ENCODE measurements around the gene GNAS. TPM values are rescaled to one million over a fixed set of nuclear protein-coding genes. Genes with fewer than 3 reads are reported as not detected.
A peak's percentile ranks its signal among the peaks of the same experiment; 100 is the strongest.

GNAS gene
- total RNA-seq, 1 donor from 2014 or later: 784 TPM

DNA sequence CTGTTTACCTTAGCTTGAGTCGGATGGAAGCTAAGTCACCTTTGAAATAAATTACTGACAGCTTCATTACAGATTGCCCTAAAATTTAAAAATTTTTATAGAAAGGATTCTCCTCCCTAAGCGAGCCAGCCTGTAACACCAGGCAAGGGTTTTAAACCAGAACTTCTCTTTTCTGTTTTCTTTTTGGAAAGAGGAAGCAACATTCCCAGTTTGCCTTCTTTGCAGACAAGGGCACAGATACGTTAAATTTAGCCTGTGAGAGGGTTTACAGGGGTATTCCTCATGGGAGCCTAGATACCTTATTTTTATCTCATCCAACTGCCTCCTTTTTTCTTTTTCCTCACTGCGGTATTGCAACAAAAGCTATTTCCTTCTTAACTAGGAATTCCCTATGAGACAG is 45.0 kb downstream of the GNAS start:
- H3K9me3 Mint-ChIP-seq: no peaks in the 10 kb centered on the region
- intact Hi-C loops (cut with micrococcal nuclease): no loop called here
- CTCF ChIA-PET: interaction anchor here (0.7 kb wide), 1 partner anchor 103 kb away, joined by 4 read pairs; no protein-coding TSS in a partner anchor
- ATAC-seq (ENCODE audit: low read depth) (no peak), DNase-seq (no peak)
- H3K27me3 Mint-ChIP-seq: no peaks in the 10 kb centered on the region
- POLR2A ChIA-PET: interaction anchor here (0.7 to 2.4 kb wide), 3 partner anchors 8 to 14 kb away, joined by 3 to 9 read pairs (median 6); no protein-coding TSS in a partner anchor
- no peak overlapping the region for H3K4me3 Mint-ChIP-seq
- peak overlapping the region; percentile 57 for H3K27ac Mint-ChIP-seq
- TF ChIP-seq, protein P1, sequence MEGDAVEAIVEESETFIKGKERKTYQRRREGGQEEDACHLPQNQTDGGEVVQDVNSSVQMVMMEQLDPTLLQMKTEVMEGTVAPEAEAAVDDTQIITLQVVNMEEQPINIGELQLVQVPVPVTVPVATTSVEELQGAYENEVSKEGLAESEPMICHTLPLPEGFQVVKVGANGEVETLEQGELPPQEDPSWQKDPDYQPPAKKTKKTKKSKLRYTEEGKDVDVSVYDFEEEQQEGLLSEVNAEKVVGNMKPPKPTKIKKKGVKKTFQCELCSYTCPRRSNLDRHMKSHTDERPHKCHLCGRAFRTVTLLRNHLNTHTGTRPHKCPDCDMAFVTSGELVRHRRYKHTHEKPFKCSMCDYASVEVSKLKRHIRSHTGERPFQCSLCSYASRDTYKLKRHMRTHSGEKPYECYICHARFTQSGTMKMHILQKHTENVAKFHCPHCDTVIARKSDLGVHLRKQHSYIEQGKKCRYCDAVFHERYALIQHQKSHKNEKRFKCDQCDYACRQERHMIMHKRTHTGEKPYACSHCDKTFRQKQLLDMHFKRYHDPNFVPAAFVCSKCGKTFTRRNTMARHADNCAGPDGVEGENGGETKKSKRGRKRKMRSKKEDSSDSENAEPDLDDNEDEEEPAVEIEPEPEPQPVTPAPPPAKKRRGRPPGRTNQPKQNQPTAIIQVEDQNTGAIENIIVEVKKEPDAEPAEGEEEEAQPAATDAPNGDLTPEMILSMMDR (IDR thresholded peaks at IDR 0.05): no peak
- peaks cover 81% of the 10 kb centered on the region for H3K4me1 Mint-ChIP-seq
- H3K36me3 Mint-ChIP-seq (ENCODE audit: low read depth): peaks cover 68% of the 10 kb centered on the region

DNA sequence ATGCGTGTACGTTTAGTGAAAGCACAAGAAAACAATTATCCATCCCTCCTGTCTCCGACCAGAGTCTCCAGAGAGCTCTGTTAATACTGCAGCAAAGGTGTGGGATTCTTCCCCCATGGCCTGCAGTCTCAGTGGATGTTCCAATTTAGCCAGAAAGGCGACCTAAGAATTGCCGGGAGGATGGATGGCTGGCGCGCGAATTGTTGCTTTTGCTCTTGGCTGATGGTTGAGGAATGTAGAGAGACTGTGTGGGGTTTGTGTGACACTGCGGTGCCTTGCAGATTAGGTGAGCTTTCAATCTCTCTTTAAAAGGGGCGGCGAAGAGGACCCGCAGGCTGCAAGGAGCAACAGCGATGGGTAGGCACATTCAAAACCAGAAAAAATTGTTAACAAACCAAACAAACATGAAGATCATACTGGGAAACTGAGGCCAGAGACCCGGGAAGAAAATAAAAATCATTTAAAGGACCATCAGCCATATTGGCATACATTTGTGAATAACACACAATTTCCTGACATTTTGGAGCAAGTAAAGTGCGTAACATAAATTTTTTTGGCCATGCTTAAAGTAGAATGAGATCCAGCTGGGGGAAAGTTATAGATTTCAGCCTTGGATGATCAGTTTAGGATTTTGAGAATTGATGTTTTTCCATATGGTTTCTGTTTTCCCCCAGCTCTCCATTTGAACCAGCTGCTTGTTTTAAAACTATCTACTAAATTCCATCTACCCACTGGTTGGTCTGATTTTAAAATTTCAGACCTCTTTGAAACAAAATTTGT is 46.3 kb downstream of the GNAS start:
- intact Hi-C loops (cut with micrococcal nuclease): no loop called here
- TF ChIP-seq, protein P1 (IDR thresholded peaks at IDR 0.05): no peak
- CTCF ChIA-PET: no interaction called here
- no peaks in the 10 kb centered on the region for H3K27me3 Mint-ChIP-seq
- DNase-seq: no peak
- no peak for ATAC-seq (ENCODE audit: low read depth)
- POLR2A ChIA-PET: interaction anchor here (1.2 to 2.4 kb wide), 3 partner anchors 9 to 133 kb away, joined by 5 to 9 read pairs (median 6); partner anchors contain the start of gene ATP5F1E
- no peaks in the 10 kb centered on the region for H3K9me3 Mint-ChIP-seq
- H3K36me3 Mint-ChIP-seq (ENCODE audit: low read depth): peaks cover 75% of the 10 kb centered on the region
- H3K27ac Mint-ChIP-seq: no peak overlapping the region
- H3K4me1 Mint-ChIP-seq: peaks cover 76% of the 10 kb centered on the region
- no peak overlapping the region for H3K4me3 Mint-ChIP-seq

DNA sequence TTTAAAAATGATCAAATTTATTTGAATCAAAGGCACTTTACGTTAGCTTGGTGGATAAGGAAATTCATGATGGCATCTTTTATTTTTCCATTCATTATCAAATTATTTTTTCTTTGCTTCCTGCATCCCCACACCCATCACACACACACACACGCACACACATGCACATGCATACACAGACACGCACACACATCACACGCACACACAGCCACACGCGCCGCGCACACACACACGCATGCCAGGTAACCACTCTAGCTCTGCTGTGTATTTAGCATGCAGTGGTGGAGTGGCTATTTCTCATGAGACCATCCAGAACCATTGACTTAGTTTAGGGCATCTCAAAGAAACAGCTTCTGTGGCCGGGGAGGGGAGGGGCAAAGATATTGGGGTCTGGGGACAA is 47.0 kb downstream of the GNAS start:
- CTCF ChIA-PET: no interaction called here
- intact Hi-C loops (cut with micrococcal nuclease): no loop called here
- TF ChIP-seq, protein P1 (IDR thresholded peaks at IDR 0.05): no peak
- POLR2A ChIA-PET: interaction anchor here (0.5 to 2.4 kb wide), 3 partner anchors 8 to 133 kb away, joined by 5 to 9 read pairs (median 5); partner anchors contain the start of gene ATP5F1E
- peaks cover 69% of the 10 kb centered on the region for H3K4me1 Mint-ChIP-seq
- H3K36me3 Mint-ChIP-seq (ENCODE audit: low read depth): peaks cover 80% of the 10 kb centered on the region
- H3K27ac Mint-ChIP-seq: no peak overlapping the region
- ATAC-seq (ENCODE audit: low read depth) (no peak), DNase-seq (no peak)
- H3K9me3 Mint-ChIP-seq: no peaks in the 10 kb centered on the region
- no peaks in the 10 kb centered on the region for H3K27me3 Mint-ChIP-seq
- H3K4me3 Mint-ChIP-seq: no peak overlapping the region

DNA sequence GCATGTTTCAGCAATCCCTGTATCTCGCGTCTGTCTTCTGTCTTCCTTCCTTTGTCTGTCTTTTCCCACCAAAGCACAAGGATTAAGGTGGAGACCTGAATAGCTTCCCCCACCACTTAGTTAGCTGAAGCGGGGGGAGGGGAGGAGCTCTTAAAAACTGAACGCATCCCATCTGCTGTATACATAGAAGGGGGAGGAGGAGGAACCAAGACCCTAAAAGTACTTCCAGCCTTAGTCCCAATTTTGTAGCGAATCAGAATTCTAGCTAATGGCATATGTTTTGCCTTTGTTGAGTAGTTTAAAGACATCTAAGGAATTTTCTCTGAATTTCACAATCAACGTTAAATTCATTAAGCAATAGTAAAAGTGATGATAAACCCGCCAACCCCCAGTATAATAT is 47.9 kb downstream of the GNAS start:
- H3K27me3 Mint-ChIP-seq: no peaks in the 10 kb centered on the region
- DNase-seq: no peak
- TF ChIP-seq, protein P1 (IDR thresholded peaks at IDR 0.05): no peak
- no peaks in the 10 kb centered on the region for H3K9me3 Mint-ChIP-seq
- H3K4me1 Mint-ChIP-seq: peaks cover 63% of the 10 kb centered on the region
- CTCF ChIA-PET: no interaction called here
- POLR2A ChIA-PET: interaction anchor here (1.1 to 1.4 kb wide), 3 partner anchors 11 to 83 kb away, joined by 3 to 4 read pairs (median 3); no protein-coding TSS in a partner anchor
- H3K27ac Mint-ChIP-seq: peak overlapping the region; percentile 6
- peak overlapping the region; percentile 11 for H3K4me3 Mint-ChIP-seq
- intact Hi-C loops (cut with micrococcal nuclease): loop anchor here (10.0 kb wide), 1 partner anchor 1196 kb away; no protein-coding TSS in a partner anchor
- no peak for ATAC-seq (ENCODE audit: low read depth)
- peaks cover 87% of the 10 kb centered on the region for H3K36me3 Mint-ChIP-seq (ENCODE audit: low read depth)

All from activated B cell treated with CpG ODN at 0.5 μM for 24 hours (primary cell).